PC-3 (cell line): ENCODE results near the gene NTPCR. TPM values are rescaled to one million over a fixed set of nuclear protein-coding genes. Genes with fewer than 3 reads are reported as not detected.

Experiments
- ATAC-seq: fragments of 200-7000 bp; cut with Tn5 transposase; 2 replicates; pipeline ENCODE4 v1.9.1; 2020; ENCODE audit warnings: mild to moderate bottlenecking, moderate library complexity
- BruUV-seq: library from RNA; stranded (reverse); fragments of 400-500 nt; replicated peaks from 2 replicates; lab custom pipeline; 2021; lab: Mats Ljungman, UMichigan
- CTCF ChIA-PET: fragments of 300-600 bp; sonication (Branson Sonifier 250); formaldehyde crosslinking; loops from one replicate; lab custom pipeline; 2022; ENCODE audit warnings: antibody characterized with exemption; lab: Charles Lee
- POLR2A ChIA-PET: fragments of 300-600 bp; sonication (Branson Sonifier 250); formaldehyde crosslinking; loops from one replicate; lab custom pipeline; 2022; ENCODE audit warnings: antibody characterized with exemption; ENCODE audit not compliant: unreplicated experiment; lab: Charles Lee
- DNase-seq: peaks from one replicate; pipeline ENCODE4 v3.0.0-alpha.2; 2015
- H2AFZ ChIP-seq: fragments of 300-600 bp; sonication (generic); 2 replicates; pipeline ENCODE4 v1.6.0; 2016; ENCODE audit warnings: antibody characterized with exemption, low read length
- H3F3A ChIP-seq: fragments of 300-600 bp; sonication (generic); one replicate; pipeline ENCODE4 v1.6.0; 2017; ENCODE audit warnings: antibody characterized with exemption, low read length, control low read depth, mild to moderate bottlenecking; ENCODE audit not compliant: unreplicated experiment
- H3K27ac ChIP-seq: fragments of 300-600 bp; sonication (generic); 2 replicates; pipeline ENCODE4 v1.5.1; 2016; ENCODE audit warnings: mild to moderate bottlenecking, low read length
- H3K27me3 ChIP-seq: fragments of 300-600 bp; sonication (generic); 2 replicates; pipeline ENCODE4 v1.6.1; 2016; ENCODE audit warnings: low read length, mixed read lengths
- H3K36me3 ChIP-seq: fragments of 300-600 bp; sonication (generic); 2 replicates; pipeline ENCODE4 v1.6.1; 2016; ENCODE audit warnings: low read depth, mixed run types, low read length, mixed read lengths
- H3K4me1 ChIP-seq: fragments of 300-600 bp; sonication (generic); 2 replicates; pipeline ENCODE4 v1.5.1; 2016; ENCODE audit warnings: low read length; ENCODE audit not compliant: insufficient read depth
- H3K4me2 ChIP-seq: fragments of 300-600 bp; sonication (generic); 2 replicates; pipeline ENCODE4 v1.6.0; 2016; ENCODE audit warnings: low read length
- H3K4me3 ChIP-seq: fragments of 300-600 bp; sonication (generic); 2 replicates; pipeline ENCODE4 v1.5.1; 2016; ENCODE audit warnings: mild to moderate bottlenecking, low read length, mixed read lengths
- H3K79me2 ChIP-seq: fragments of 300-600 bp; sonication (generic); 2 replicates; pipeline ENCODE4 v1.6.1; 2017; ENCODE audit warnings: low read length, mixed read lengths
- H3K9ac ChIP-seq: fragments of 300-600 bp; sonication (generic); 2 replicates; pipeline ENCODE4 v1.6.0; 2016; ENCODE audit warnings: mild to moderate bottlenecking, low read length
- H3K9me2 ChIP-seq: fragments of 300-600 bp; sonication (generic); replicated peaks from 2 replicates; pipeline ENCODE4 v1.6.1; 2016; ENCODE audit warnings: mixed run types, low read length, mixed read lengths
- H3K9me3 ChIP-seq: fragments of 300-600 bp; sonication (generic); 2 replicates; pipeline ENCODE4 v1.6.1; 2016; ENCODE audit warnings: low read length, mixed read lengths
- H4K20me1 ChIP-seq: fragments of 300-600 bp; sonication (generic); 2 replicates; pipeline ENCODE4 v1.6.1; 2016; ENCODE audit warnings: low read length, mixed read lengths
- CTCF ChIP-seq: fragments of 300-600 bp; sonication (generic); conservative IDR thresholded peaks from 2 replicates; pipeline ENCODE4 v1.5.1; 2017; ENCODE audit warnings: antibody characterized with exemption, low read depth, mild to moderate bottlenecking, low read length
- EZH2 ChIP-seq: fragments of 300-600 bp; sonication (generic); IDR thresholded peaks from one replicate; pipeline ENCODE4 v1.6.1; 2017; ENCODE audit warnings: antibody characterized with exemption, mild to moderate bottlenecking, low read length; ENCODE audit not compliant: unreplicated experiment
- EZH2phosphoT487 ChIP-seq: fragments of 300-600 bp; sonication (generic); IDR thresholded peaks from 2 replicates; pipeline ENCODE4 v1.6.1; 2018; ENCODE audit warnings: mild to moderate bottlenecking, antibody characterized with exemption, low read length, borderline replicate concordance
- intact Hi-C: fragments of 100-400 bp; cut with micrococcal nuclease; formaldehyde crosslinking; loops from 2 replicates; pipeline ENCODE4 v1.9.0; 2023
- total RNA-seq: library from RNA; depleted of rRNA; stranded (reverse); fragments of >200 nt; gene quantifications from 2 replicates; pipeline ENCODE4 v1.2.3, GENCODE V29; 2014

NTPCR gene
- total RNA-seq, 1 experiment from 2014 or later = 43.1 TPM

GRCh38 chr1:232993555-232993954, 43.1 kb downstream of the NTPCR start:
- intact Hi-C loops = no loop called here
- Histone ChIP-seq H3K4me2 (no peak overlapping the region), H4K20me1 (no peaks in the 10 kb centered on the region), H3K4me1 (peaks cover 4% of the 10 kb centered on the region), H3K9me3 (peaks cover 12% of the 10 kb centered on the region; the same call in 1 of the 2 replicates), H3K9ac (no peak overlapping the region), H2AFZ (no peak overlapping the region), H3K27me3 (no peaks in the 10 kb centered on the region), H3K79me2 (no peaks in the 10 kb centered on the region), H3K9me2 (no peaks in the 10 kb centered on the region), H3K27ac (no peak overlapping the region), H3F3A (no peaks in the 10 kb centered on the region), H3K36me3 (peaks cover 35% of the 10 kb centered on the region), H3K4me3 (no peak overlapping the region; the same call in 1 of the 2 replicates)
- no TSS peak for BruUV-seq
- TF ChIP-seq CTCF = no peak
- TF ChIP-seq EZH2 = no peak
- TF ChIP-seq EZH2phosphoT487 = no peak
- no peak for ATAC-seq
- POLR2A ChIA-PET = no interaction called here
- CTCF ChIA-PET = no interaction called here
- no peak for DNase-seq

- no TSS peak for BruUV-seq
- Histone ChIP-seq H3K4me1 (no peaks in the 10 kb centered on the region), H3K36me3 (peaks cover 43% of the 10 kb centered on the region), H4K20me1 (no peaks in the 10 kb centered on the region), H3K9me2 (no peaks in the 10 kb centered on the region), H2AFZ (no peak overlapping the region), H3K27ac (no peak overlapping the region), H3K4me2 (no peak overlapping the region), H3K27me3 (no peaks in the 10 kb centered on the region), H3K79me2 (no peaks in the 10 kb centered on the region), H3K4me3 (no peak overlapping the region), H3K9ac (no peak overlapping the region), H3K9me3 (peaks cover 12% of the 10 kb centered on the region; the same call in 1 of the 2 replicates), H3F3A (no peaks in the 10 kb centered on the region)
- DNase-seq (no peak), ATAC-seq (no peak)
- intact Hi-C loops = no loop called here
- CTCF ChIA-PET = no interaction called here
- no peak for TF ChIP-seq CTCF
- TF ChIP-seq EZH2phosphoT487 = no peak
- TF ChIP-seq EZH2 = no peak
- POLR2A ChIA-PET = no interaction called here
Observed at GRCh38 chr1:232995189-232995588, 44.8 kb downstream of the NTPCR start.

- peaks cover 12% of the 10 kb centered on the region; the same call in 1 of the 2 replicates for H3K9me3 ChIP-seq
- H3K36me3 ChIP-seq = peaks cover 43% of the 10 kb centered on the region
- H3F3A ChIP-seq = no peaks in the 10 kb centered on the region
- H3K4me3 ChIP-seq = no peak overlapping the region
- ChIA-PET CTCF (no interaction called here), POLR2A (no interaction called here)
- ATAC-seq (no peak), DNase-seq (no peak)
- no peaks in the 10 kb centered on the region for H4K20me1 ChIP-seq
- H3K4me2 ChIP-seq = no peak overlapping the region
- H3K9me2 ChIP-seq = no peaks in the 10 kb centered on the region
- H2AFZ ChIP-seq = no peak overlapping the region
- H3K4me1 ChIP-seq = no peaks in the 10 kb centered on the region
- no TSS peak for BruUV-seq
- intact Hi-C loops = no loop called here
- no peak overlapping the region for H3K27ac ChIP-seq
- H3K27me3 ChIP-seq = no peaks in the 10 kb centered on the region
- no peaks in the 10 kb centered on the region for H3K79me2 ChIP-seq
- TF ChIP-seq EZH2phosphoT487 = no peak
- TF ChIP-seq EZH2 = no peak
- TF ChIP-seq CTCF = no peak
- no peak overlapping the region for H3K9ac ChIP-seq
Observed at GRCh38 chr1:232996143-232996542, 45.7 kb downstream of the NTPCR start.
